ENCODE data around the gene PARVA.

PARVA gene

GRCh38 chr11:12454782-12455181, 77.4 kb downstream of the PARVA start:
- DNase-seq (ENCODE audit: extremely low spot score, insufficient read length, low read depth) = no peak
- no peak for FAIRE-seq

DNA sequence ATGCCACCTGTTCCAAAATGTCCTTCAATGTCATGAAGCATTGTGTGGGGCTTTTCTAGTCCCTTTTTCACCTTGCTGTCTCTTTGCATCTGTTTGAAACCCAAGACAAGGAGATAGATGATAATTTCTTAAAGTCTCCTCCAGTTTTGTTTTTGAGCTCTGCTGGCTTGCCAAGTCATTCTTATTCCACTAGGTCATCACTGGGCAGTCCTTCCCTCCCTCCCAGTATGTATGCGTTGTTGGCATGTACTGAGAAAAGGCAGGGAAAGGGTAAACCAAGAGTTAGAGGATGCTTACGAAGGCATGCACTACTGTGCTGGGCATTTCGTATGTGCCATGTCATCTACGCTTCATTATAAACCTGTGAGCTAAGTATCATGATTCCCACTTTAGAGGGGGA, 78.6 kb downstream of the PARVA start:
- DNase-seq (ENCODE audit: extremely low spot score, insufficient read length, low read depth) (no peak), FAIRE-seq (no peak)

- FAIRE-seq = no peak
These were observed 79.5 kb downstream of the PARVA start for GRCh38 chr11:12456651-12457579.

GRCh38 chr11:12458042-12458441, 80.7 kb downstream of the PARVA start:
- FAIRE-seq (no peak), DNase-seq (ENCODE audit: extremely low spot score, insufficient read length, low read depth) (no peak)

More at GRCh38 chr11:12456651-12457579, 79.5 kb downstream of the PARVA start:
- DNase-seq (ENCODE audit: extremely low spot score, insufficient read length, low read depth) = no peak

DNA sequence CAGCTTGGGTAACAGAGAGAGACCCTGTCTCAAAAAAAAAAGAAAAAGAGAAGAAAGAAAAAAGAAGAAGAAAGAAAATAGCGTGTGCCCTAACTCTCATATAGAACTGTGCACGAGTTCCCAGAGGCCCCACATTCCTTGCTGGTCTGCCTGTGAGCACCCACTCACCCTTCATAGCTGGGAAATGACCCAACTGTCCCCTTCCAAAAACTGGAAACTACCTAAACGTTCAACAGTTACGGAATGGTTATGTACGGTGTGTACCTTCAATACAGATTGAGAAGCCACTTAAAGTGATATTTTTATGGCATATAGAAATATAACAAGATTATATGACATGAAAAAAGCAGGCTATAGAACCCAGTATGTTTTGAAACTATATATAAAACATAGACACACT, 82.0 kb downstream of the PARVA start:
- FAIRE-seq (no peak), DNase-seq (ENCODE audit: extremely low spot score, insufficient read length, low read depth) (no peak)

- DNase-seq (ENCODE audit: extremely low spot score, insufficient read length, low read depth) (no peak), FAIRE-seq (no peak)
These were observed 82.6 kb downstream of the PARVA start for GRCh38 chr11:12459865-12460444.

DNA sequence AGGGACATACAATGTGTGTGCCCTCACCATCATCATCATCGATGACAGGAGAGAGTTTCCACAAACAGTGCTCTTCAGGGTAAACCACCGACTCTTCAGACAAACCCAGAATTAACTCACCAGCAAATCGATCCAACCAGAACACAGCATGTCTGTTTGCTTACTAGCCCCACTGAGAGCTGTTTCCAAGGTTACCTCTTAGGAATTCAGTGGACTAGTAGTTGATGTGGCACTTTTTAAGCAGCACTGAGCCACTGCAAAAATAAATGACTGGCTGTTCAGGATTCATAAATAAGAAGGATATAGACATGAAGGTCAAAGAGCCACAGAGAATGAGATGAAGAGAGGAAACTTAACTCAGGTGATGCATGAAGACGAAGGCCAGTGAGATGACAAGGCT, 83.1 kb downstream of the PARVA start:
- FAIRE-seq (no peak), DNase-seq (ENCODE audit: extremely low spot score, insufficient read length, low read depth) (no peak)

DNA sequence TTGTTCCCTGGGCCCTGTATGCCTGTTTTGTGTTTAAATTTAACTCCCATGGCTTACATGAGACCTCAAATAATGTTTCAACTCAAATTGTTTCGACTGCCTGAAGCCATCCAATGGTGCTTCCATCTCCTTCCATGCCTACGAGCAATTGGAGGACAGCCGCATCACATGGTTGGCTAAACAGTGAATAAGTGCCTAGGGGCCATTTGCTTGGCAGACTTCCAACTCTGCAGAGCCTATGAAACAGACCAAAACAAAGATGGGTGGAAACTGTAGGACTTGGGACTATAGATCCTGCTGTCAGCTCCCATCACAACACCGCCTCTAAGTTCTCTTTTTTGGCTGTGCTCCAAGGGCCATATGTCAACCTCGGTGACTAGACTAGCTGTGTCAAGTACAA, 84.1 kb downstream of the PARVA start:
- FAIRE-seq = no peak
- no peak for DNase-seq (ENCODE audit: extremely low spot score, insufficient read length, low read depth)

DNA sequence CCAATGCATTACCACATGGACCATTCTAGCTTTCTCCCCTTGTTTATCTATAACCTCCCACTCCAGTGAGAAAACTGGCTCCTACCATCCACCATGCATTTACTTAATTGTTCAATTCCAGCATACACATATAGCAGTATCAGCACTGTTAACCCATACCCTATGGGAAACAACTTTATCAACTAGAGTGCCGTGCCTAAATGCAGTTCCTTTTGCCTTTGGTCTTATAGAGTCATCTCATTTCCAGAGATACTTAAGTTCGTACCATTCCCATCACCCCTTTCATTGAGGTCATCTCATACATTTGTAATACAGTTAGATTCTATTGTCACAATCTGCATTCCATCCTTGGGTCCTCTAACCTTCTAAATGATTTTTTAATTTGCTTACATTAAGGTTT, 86.9 kb downstream of the PARVA start:
- DNase-seq (ENCODE audit: extremely low spot score, insufficient read length, low read depth) (no peak), FAIRE-seq (no peak)

- FAIRE-seq = no peak
- no peak for DNase-seq (ENCODE audit: extremely low spot score, insufficient read length, low read depth)
These were observed 88.0 kb downstream of the PARVA start for GRCh38 chr11:12465332-12465731.

DNA sequence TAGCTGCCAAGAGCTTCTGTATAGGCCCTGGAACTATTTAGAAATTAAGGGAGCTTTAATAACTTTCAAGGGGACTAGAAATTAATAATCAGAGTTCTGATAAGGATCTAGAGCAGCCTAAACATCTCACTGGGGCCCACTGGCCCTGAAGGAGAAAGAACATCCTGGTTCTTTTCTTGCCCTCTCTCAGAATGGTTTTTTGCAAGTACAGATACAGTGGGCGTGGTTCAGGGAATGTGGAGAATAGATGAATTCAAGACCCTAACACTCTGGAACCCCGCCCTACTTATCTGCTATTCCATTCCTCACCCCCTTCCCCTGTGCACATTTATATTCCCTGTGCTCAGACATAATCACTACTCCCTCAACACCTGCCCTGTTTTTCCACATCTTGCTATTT, 90.2 kb downstream of the PARVA start:
- no peak for FAIRE-seq
- no peak for DNase-seq (ENCODE audit: extremely low spot score, insufficient read length, low read depth)

GRCh38 chr11:12469451-12469850, 92.1 kb downstream of the PARVA start:
- DNase-seq (ENCODE audit: extremely low spot score, insufficient read length, low read depth) = no peak
- no peak for FAIRE-seq

DNA sequence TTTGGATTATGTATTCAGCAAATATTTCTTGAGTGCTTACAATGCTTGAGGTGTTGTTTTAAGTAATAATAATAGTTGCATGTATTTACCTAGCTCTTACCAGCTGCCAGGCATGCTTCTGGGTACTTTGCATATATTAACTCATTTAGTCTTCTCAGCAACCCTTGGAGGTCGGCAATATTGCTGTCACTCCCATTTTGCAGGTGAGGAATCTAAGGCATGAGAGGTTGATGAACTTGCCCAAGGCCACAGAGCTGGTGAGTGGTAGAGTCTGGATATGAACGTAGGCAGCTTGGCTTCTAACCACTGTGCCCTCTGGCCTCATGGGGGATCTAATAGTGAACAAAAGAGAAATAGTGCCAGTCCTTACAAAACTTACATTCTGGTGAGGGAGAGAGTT, 92.9 kb downstream of the PARVA start:
- no peak for FAIRE-seq
- DNase-seq (ENCODE audit: extremely low spot score, insufficient read length, low read depth) = no peak

- no peak for FAIRE-seq
- no peak for DNase-seq (ENCODE audit: extremely low spot score, insufficient read length, low read depth)
These were observed 95.1 kb downstream of the PARVA start for GRCh38 chr11:12472401-12473005.

DNA sequence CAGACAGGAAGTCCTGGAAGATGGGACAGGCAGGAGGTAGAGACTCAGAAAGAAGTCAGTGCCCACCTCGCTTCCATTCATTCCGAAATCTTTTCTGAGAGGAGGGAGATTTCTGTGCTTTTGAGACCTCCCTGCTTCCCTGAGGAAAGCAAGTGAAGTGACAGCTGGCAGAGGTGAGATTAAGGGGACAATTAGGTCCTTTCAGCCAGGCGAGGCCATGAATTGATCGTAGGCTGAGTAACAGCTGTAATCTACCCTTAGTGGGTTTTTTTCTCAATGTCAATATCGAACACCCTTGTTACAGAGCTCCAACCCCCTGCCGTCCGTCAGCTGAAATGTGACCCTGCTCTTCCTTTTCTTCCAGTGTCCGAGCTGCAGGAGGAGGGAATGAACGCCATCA, 96.0 kb downstream of the PARVA start:
- DNase-seq (ENCODE audit: extremely low spot score, insufficient read length, low read depth) (no peak), FAIRE-seq (no peak)

GRCh38 chr11:12474871-12475270, 97.5 kb downstream of the PARVA start:
- FAIRE-seq = no peak
- DNase-seq (ENCODE audit: extremely low spot score, insufficient read length, low read depth) = no peak

- FAIRE-seq = no peak
These were observed 101.4 kb downstream of the PARVA start for GRCh38 chr11:12478743-12479142.

GRCh38 chr11:12480401-12480800, 103.0 kb downstream of the PARVA start:
- FAIRE-seq = no peak
- no peak for DNase-seq (ENCODE audit: extremely low spot score, insufficient read length, low read depth)

More at GRCh38 chr11:12478743-12479142, 101.4 kb downstream of the PARVA start:
- no peak for DNase-seq (ENCODE audit: extremely low spot score, insufficient read length, low read depth)

DNA sequence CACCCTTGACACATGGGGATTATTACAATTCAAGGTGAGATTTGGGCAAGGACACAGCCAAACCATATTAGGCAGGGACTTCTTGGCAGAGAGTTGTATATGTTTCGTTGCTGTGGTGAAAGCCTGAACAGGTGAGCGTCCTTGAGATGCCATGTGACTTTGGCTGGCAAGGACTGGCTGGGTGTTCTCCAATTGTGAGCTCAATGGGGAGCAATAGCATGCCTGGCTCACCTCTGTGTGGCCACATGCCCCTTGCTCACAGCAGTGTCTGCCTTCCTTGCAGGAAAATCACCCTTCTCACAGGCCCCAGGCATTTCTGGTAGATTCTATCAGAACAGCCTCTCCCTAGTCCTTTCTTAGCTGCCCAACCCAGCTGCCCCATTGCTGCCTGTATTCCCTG, 105.5 kb downstream of the PARVA start:
- no peak for DNase-seq (ENCODE audit: extremely low spot score, insufficient read length, low read depth)
- no peak for FAIRE-seq

GRCh38 chr11:12483604-12484003, 106.2 kb downstream of the PARVA start:
- FAIRE-seq (no peak), DNase-seq (ENCODE audit: extremely low spot score, insufficient read length, low read depth) (no peak)

DNA sequence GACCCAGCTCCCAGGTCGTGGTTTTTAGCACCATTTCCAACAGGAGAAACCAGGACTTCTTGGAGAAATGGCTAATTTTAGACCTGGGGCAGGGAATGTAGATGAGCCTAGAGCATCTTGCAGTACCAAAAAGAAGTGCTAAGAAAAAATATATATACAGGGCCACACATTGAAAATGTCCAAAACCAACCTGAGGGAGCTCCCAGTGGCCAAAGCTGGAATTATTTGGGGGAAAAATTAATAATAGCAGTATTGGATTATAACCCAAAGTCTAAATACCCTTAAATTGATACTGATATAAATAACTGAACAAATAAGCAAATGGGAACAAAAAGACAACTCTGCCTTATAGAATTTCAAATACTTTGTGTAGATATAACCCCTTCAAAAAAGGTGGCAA, 108.0 kb downstream of the PARVA start:
- DNase-seq (ENCODE audit: extremely low spot score, insufficient read length, low read depth) (no peak), FAIRE-seq (no peak)

Data from GM18507 (cell line).